Iris pigment epithelial cell (primary cell): ENCODE results near the gene MCEE.
A peak's percentile ranks its signal among the peaks of the same experiment; 100 is the strongest.
"Not testable (repeated sequence)": the region's sequence is repeated elsewhere in the genome, so short reads cannot be mapped to it uniquely, and the experiment has no call there.

Source experiments
- DNase-seq: peaks from one replicate; pipeline ENCODE4 v3.0.0-alpha.2; 2011; ENCODE audit warnings: low read depth

MCEE gene

GRCh38 chr2:71126957-71127356 lies 3.1 kb downstream of the MCEE start:
- DNase-seq, result no peak

GRCh38 chr2:71125506-71126294 lies 4.3 kb downstream of the MCEE start:
- DNase-seq, result no peak

- DNase-seq, result peak; percentile 31
Observed at GRCh38 chr2:71122387-71123298, 7.4 kb downstream of the MCEE start.

GRCh38 chr2:71121479-71121878 lies 8.6 kb downstream of the MCEE start:
- DNase-seq, result no peak

- peak; percentile 7 for DNase-seq
Observed at GRCh38 chr2:71120195-71120594, 9.8 kb downstream of the MCEE start.

- no peak for DNase-seq
Observed at GRCh38 chr2:71117063-71117462, 13.0 kb downstream of the MCEE start.

GRCh38 chr2:71113843-71114242 lies 16.2 kb downstream of the MCEE start:
- DNase-seq, result no peak

GRCh38 chr2:71108091-71108490 lies 21.9 kb downstream of the MCEE start:
- no peak for DNase-seq

- DNase-seq, result not testable (repeated sequence)
Observed at GRCh38 chr2:71106463-71106862, 23.6 kb downstream of the MCEE start.

GRCh38 chr2:71103809-71104208 lies 26.2 kb downstream of the MCEE start:
- no peak for DNase-seq

- no peak for DNase-seq
Observed at GRCh38 chr2:71102981-71103681, 26.9 kb downstream of the MCEE start.

- DNase-seq, result peak; percentile 91
Observed at GRCh38 chr2:71101656-71102055, 28.4 kb downstream of the MCEE start.

- peak; percentile 76 for DNase-seq
Observed at GRCh38 chr2:71100195-71100964, 29.6 kb downstream of the MCEE start.

- not testable (repeated sequence) for DNase-seq
Observed at GRCh38 chr2:71092491-71093260, 37.4 kb downstream of the MCEE start.

GRCh38 chr2:71091808-71092207 lies 38.2 kb downstream of the MCEE start:
- not testable (repeated sequence) for DNase-seq

- DNase-seq, result not testable (repeated sequence)
Observed at GRCh38 chr2:71089475-71089874, 40.6 kb downstream of the MCEE start.

- not testable (repeated sequence) for DNase-seq
Observed at GRCh38 chr2:71085325-71086003, 44.6 kb downstream of the MCEE start.

- not testable (repeated sequence) for DNase-seq
Observed at GRCh38 chr2:71083752-71084312, 46.2 kb downstream of the MCEE start.

- not testable (repeated sequence) for DNase-seq
Observed at GRCh38 chr2:71083297-71083696, 46.7 kb downstream of the MCEE start.
